BE2C (cell line): ENCODE data around the gene MYBPC3.

Experiments
- DNase-seq: peaks from one replicate; pipeline ENCODE4 v3.0.0-alpha.2; 2020
- H3K27me3 ChIP-seq: fragments of 250-450 bp; sonication (Bioruptor Pico); 2 replicates; pipeline ENCODE4 v1.5.1; 2020; ENCODE audit warnings: mild to moderate bottlenecking
- H3K36me3 ChIP-seq: fragments of 250-450 bp; sonication (Bioruptor Pico); 2 replicates; pipeline ENCODE4 v1.5.1; 2020; ENCODE audit warnings: mild to moderate bottlenecking
- H3K4me1 ChIP-seq: fragments of 250-450 bp; sonication (Bioruptor Pico); 2 replicates; pipeline ENCODE4 v1.5.1; 2020
- H3K4me3 ChIP-seq: 2 replicates; pipeline ENCODE4 v1.5.1; 2011; ENCODE audit warnings: low read depth, low read length
- H3K9me3 ChIP-seq: fragments of 250-450 bp; sonication (Bioruptor Pico); 2 replicates; pipeline ENCODE4 v1.5.1; 2020
- TF ChIP-seq, protein P1 (sequence below): IDR thresholded peaks from 2 replicates; pipeline ENCODE4 v1.5.1; 2012; ENCODE audit warnings: mild to moderate bottlenecking, low read depth, low read length

MYBPC3 gene

GRCh38 chr11:47356998-47357329, 4.5 kb upstream of the MYBPC3 start:
- TF ChIP-seq, protein P1, sequence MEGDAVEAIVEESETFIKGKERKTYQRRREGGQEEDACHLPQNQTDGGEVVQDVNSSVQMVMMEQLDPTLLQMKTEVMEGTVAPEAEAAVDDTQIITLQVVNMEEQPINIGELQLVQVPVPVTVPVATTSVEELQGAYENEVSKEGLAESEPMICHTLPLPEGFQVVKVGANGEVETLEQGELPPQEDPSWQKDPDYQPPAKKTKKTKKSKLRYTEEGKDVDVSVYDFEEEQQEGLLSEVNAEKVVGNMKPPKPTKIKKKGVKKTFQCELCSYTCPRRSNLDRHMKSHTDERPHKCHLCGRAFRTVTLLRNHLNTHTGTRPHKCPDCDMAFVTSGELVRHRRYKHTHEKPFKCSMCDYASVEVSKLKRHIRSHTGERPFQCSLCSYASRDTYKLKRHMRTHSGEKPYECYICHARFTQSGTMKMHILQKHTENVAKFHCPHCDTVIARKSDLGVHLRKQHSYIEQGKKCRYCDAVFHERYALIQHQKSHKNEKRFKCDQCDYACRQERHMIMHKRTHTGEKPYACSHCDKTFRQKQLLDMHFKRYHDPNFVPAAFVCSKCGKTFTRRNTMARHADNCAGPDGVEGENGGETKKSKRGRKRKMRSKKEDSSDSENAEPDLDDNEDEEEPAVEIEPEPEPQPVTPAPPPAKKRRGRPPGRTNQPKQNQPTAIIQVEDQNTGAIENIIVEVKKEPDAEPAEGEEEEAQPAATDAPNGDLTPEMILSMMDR, result no peak
- no peak overlapping the region for H3K4me3 ChIP-seq
- no peaks in the 10 kb centered on the region for H3K27me3 ChIP-seq
- DNase-seq, result no peak
- H3K36me3 ChIP-seq, result no peaks in the 10 kb centered on the region
- peaks cover 3% of the 10 kb centered on the region for H3K4me1 ChIP-seq
- no peaks in the 10 kb centered on the region for H3K9me3 ChIP-seq

GRCh38 chr11:47356129-47356997, 3.9 kb upstream of the MYBPC3 start:
- no peak for DNase-seq
- H3K4me1 ChIP-seq, result peaks cover 9% of the 10 kb centered on the region
- no peaks in the 10 kb centered on the region for H3K9me3 ChIP-seq
- H3K4me3 ChIP-seq, result no peak overlapping the region
- TF ChIP-seq, protein P1, result no peak
- no peaks in the 10 kb centered on the region for H3K27me3 ChIP-seq
- H3K36me3 ChIP-seq, result no peaks in the 10 kb centered on the region

DNA sequence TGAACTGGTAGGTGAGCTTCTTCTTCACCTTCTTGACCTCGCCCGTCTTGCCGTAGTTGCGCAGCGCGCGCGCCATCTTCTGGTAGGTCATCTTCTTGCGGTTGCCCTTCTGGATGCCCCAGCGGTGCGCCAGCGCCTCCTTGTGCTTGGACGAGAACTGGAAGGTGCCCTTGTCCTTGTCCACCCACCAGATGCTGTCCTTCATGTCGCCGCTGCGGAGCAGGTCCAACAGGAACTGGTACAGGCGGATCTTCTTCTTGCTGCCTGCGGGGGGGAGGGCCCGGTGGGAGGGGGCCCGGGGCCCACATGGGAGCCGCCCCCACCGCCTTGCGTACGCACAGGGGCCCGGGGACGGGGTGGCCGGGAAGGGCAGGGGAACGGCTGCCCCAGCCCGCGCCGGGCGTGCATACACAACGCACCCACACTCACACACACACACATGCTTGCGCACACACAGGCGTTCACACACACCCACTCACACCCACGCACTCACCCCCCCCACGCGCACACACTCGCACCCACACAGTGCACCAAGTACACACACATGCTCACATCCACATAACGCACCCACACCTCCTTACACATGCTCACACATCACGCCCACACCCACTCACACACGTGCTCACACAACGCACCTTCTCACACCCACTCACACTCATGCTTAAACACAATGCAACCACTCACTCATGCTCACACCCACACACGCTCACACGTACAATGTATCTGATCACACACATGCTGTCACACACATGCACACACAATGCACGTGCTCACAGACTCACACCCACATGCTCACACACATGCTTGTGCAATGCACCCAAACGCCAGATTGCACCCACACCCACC, 3.0 kb upstream of the MYBPC3 start:
- Histone ChIP-seq H3K4me1 (peaks cover 11% of the 10 kb centered on the region), H3K27me3 (no peaks in the 10 kb centered on the region), H3K36me3 (no peaks in the 10 kb centered on the region), H3K9me3 (no peaks in the 10 kb centered on the region), H3K4me3 (peak overlapping the region; percentile 32)
- TF ChIP-seq, protein P1, result peak; percentile 86
- peak; percentile 93 for DNase-seq

DNA sequence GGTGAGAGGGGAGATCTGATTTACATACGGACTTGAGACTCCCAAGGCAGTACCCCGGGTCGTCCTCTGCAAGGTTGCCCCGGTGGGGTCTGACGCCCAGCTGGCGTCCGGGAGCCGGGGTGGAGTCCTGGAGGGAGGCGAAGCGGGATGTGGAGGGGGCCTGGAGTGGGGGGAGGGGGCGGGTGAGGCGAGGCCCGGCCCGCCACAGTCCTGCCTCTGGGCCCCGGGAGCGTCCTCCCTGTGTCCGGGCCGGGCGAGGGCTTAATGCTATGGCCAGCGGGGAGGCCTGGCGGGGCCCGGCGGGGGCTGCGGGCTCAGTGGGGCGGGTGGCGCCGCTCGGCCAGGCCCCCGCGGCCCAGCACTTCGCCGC, 2.4 kb upstream of the MYBPC3 start:
- Histone ChIP-seq H3K4me1 (peaks cover 11% of the 10 kb centered on the region), H3K27me3 (no peaks in the 10 kb centered on the region), H3K36me3 (no peaks in the 10 kb centered on the region), H3K9me3 (no peaks in the 10 kb centered on the region), H3K4me3 (no peak overlapping the region; the same call in 1 of the 2 replicates)
- TF ChIP-seq, protein P1, result no peak
- DNase-seq, result no peak

- Histone ChIP-seq H3K27me3 (no peaks in the 10 kb centered on the region), H3K9me3 (no peaks in the 10 kb centered on the region), H3K4me1 (peaks cover 11% of the 10 kb centered on the region), H3K4me3 (no peak overlapping the region), H3K36me3 (no peaks in the 10 kb centered on the region)
- no peak for DNase-seq
- TF ChIP-seq, protein P1, result no peak
Observed at GRCh38 chr11:47353978-47354774, 1.7 kb upstream of the MYBPC3 start.
